ENCODE data around the gene VWA1. TPM values are rescaled to one million over a fixed set of nuclear protein-coding genes. Genes with fewer than 3 reads are reported as not detected.
"Not testable (repeated sequence)": the region's sequence is repeated elsewhere in the genome, so short reads cannot be mapped to it uniquely, and the experiment has no call there.

The VWA1 gene
- total RNA-seq, 1 donor from 2014 or later = 19.1 TPM

DNA sequence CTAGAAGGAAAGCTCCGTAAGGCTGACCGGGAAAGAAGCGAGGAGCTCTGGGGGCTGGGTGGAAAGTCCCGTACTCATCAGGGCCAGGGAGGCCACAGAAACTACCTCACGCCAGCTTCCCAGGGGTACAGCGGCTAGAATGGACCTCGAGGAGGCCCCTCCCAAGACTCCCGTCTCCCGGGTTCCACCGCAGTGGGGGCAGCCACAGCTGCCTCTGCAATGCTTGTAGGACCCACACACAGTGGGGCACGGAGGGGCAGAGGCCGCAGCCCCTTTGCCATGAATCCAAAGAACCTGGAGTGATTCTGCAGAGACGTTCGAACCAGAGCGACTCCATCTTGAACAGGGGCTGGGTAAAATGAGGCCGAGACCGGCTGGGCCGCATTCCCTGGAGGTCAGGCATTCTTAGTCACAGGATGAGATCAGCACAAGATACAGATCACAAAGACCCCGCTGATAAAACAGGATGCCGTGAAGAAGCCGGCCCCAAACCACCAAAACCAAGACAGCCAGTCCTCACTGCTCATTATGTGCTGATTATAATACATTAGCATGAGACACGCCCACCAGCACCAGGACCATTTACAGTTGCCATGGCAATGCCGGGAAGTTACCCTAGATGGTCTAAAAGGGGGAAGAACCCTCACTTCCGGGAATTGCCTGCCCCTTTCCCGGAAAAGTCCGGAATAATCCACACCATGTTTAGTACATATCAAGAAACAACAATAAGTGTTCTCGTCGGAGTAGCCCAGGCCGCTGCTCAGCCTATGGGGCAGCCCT is 12.8 kb upstream of the VWA1 start:
- no peak for DNase-seq (ENCODE audit: low read depth)

DNA sequence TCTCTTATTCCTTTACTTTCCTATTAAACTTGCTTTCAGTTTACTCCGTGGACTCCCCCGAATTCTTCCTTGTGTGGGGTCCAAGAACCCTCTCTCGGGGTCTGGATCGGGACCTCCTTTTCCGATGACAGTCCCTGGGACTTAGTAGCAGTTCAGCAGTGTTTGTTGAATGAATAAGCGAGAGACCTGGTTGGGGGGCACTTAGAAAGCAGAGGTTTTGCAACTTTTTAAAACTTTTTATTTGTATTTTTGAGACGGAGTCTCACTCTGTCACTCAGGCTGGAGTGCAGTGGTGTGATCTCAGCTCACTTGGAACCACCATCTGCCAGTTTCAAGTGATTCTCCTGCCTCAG is 12.3 kb upstream of the VWA1 start:
- no peak for DNase-seq (ENCODE audit: low read depth)

DNA sequence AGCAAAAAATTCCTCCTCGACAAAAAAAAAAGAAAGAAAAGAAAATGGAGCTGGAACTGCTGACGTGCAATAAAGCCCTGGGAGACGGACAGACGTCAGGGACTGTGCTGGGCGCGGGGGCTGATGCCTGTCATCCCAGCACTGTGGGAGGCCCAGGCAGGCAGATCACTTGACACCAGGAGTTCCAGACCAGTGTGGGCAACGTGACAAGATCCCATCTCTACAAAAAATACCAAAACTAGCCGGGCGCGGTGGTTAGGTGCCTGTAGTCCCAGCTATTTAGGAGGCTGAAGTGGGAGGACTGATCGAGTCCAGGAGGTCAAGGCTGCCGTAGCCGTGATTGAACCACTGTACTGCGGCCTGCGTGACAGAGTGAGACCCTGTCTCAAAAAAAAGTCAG is 10.8 kb upstream of the VWA1 start:
- no peak for DNase-seq (ENCODE audit: low read depth)

DNA sequence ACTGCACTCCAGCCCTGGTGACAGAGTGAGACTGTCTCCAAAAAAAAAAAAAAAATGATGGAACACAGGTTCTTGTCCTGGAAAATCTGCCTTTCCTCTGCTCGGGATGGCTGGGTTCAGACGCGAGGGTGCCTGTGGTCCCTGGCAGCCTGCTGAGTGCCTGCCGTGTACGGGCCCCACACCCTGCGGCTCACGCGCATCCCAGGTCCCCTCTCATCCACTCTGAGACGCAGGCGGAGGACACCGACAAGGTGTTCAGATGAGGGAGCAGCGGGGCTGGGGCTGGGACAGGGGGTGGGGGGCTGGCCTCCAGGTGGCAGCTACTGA is 10.1 kb upstream of the VWA1 start:
- DNase-seq (ENCODE audit: low read depth) = no peak

DNA sequence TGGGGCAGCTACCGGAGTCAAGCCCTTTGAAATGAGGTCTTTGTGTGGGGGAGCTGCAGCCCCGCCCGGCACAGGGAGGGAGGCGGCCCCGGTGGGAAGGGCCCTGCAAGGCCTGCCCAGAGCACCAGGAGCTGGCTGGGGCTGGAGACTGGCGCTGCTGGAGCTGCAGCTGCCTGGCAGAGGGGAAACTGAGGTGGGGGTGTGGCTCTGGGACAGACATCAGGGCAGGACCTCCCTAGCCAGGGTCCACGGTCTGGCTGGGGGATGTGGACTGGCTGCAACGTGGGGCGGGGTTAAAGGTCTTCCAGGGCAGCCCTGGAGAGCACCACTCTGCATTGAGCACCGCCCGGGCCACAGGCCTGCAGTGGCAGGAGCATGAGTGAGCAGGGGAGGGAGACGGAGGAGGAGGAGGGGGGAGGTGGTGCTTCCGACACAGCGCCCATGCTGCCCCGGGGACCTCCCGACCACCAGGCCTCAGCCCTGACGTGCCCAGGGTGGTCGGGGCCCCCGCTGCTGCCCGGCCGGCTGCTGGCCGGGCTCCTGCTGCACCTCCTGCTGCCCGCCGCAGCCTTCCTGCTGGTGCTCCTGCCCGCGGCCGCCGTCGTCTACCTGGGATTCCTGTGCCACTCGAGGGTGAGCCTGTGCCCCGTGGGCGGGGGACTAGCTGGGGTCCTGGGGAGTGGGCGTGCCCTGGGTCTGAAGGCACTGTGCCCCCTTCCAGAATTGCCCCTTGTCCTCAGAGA is 9.6 kb upstream of the VWA1 start:
- no peak for DNase-seq (ENCODE audit: low read depth)

DNA sequence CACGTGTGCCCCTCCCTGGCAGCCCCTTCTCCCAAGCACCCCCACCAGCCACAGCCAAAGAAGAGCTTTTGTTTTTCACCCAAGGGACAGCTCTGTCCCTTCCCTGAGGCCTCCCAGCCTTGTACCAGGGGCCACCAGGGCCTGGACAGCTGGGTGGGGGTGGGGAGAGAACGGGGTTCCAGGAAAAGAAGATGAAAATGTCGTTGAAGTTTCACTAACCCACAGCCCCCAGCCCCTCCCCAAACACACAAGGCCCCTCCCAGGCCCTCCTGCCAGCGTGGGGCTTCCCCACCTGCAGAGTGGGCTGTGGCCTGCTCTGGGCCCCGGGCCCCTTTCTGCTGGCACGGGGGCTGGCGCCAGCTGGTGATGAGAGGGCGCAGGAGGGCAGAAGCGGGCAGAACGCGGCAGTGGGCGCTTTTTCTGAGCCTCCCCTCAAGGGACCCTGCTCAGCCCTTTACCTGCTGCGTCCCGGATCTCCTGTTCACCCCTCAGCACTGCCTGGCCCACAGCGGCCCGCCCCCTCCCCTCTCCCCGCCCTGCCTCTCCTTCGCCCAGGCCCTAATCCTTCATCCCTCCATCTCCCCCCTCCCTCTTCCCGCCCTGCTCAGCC is 8.9 kb upstream of the VWA1 start:
- DNase-seq (ENCODE audit: low read depth) = no peak

DNA sequence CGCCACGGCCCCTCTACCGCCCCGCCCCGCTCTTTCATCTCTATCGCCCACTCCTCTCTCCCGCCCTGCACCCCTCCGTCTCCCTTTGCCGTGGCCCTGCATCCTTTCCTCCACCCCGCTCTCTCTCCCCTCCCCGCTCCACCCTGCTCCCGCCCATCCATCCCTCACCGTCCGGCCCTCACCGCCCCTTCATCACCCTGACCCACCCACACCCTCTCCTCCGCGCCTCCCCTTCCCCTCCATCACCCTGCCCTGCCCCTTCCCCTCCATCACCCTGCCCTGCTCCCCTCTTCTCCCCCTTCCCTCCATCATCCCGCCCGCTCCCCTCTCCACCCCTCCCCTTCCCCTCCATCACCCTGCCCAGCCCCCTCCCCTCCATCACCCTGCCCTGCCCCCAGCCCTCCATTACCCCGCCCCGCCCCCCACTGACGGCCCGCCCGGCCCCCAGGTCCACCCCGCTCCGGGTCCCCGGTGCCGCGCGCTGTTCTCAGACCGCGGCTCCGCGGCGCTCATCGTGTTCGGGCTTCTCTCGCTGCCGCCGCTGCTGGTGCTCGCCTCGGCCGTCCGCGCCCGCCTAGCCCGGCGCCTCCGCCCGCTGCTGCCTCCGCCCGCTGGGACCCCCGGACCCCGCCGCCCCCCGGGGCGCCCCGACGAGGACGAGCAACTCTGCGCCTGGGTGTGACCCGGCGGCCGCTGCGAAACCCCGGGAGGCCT is 8.2 kb upstream of the VWA1 start:
- DNase-seq (ENCODE audit: low read depth) = no peak

DNA sequence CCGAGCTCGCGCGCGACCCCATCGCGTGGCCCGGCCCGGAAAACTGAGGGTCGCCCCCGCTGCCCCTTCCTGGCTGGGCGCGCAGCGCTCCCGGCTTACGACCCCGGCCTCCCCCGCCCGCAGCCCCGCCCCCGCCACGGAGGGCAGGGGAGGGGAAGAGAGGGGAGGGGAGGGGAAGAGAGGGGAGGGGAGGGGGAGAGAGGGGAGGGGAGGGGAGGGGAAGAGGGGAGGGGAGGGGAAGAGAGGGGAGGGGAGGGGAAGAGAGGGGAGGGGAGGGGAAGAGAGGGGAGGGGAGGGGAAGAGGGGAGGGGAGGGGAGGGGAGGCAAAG is 7.7 kb upstream of the VWA1 start:
- DNase-seq (ENCODE audit: low read depth) = no peak

DNA sequence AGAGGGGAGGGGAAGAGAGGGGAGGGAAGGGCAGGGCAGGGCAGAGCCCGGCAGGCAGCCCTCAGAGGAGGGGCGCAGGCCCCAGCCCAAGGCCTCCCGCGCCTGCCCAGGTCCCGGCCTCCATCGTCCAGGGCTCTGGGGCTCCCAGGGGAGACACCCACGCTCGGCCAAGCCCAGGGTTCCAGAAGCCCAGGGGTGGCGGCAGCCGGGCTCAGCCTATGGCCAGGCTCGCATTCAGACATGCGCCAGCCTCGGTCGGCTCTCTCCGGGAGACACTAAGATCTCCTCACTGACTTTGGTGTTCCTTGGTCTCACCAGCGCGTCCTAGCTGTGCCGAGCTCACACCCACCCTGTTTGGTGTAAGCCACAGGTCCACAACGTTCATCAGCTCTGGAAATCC is 7.3 kb upstream of the VWA1 start:
- no peak for DNase-seq (ENCODE audit: low read depth)

DNA sequence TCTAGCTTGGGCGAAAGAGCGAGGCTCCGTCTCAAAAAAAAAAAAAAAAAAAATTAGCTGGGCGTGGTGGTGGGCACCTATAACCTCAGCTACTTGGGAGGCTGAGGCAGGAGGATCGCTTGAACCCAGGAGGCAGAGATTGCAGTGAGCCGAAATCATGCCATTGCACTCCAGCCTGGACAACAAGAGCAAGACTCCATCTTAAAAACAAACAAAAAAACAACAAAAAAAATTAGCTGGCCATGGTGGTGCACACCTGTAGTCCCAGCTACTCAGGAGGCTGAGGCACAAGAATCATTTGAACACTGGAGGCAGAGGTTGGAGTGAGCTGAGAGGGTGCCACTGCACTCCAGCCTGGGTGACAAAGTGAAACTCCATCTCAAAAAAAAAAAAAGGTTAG is 6.5 kb upstream of the VWA1 start:
- DNase-seq (ENCODE audit: low read depth) = not testable (repeated sequence)

DNA sequence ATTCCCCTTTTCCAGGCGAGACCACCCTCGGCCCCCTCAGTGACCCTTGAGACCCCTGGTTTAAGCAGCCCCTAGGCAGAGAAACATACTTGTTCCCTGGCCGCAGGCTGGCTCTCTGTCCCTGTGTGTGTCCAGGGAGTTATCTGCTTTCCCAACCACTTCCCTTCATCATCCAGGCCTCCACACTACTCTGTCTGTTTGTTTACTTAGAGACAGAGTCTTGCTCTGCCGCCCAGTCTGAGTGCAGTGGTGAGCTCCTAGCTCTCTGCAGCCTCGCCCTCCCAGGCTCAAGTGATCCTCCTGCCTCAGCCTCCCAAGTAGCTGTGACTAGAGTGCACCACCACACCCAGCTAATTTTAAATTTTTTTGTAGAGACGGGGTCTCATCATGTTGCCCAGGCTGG is 5.8 kb upstream of the VWA1 start:
- DNase-seq (ENCODE audit: low read depth) = no peak

DNA sequence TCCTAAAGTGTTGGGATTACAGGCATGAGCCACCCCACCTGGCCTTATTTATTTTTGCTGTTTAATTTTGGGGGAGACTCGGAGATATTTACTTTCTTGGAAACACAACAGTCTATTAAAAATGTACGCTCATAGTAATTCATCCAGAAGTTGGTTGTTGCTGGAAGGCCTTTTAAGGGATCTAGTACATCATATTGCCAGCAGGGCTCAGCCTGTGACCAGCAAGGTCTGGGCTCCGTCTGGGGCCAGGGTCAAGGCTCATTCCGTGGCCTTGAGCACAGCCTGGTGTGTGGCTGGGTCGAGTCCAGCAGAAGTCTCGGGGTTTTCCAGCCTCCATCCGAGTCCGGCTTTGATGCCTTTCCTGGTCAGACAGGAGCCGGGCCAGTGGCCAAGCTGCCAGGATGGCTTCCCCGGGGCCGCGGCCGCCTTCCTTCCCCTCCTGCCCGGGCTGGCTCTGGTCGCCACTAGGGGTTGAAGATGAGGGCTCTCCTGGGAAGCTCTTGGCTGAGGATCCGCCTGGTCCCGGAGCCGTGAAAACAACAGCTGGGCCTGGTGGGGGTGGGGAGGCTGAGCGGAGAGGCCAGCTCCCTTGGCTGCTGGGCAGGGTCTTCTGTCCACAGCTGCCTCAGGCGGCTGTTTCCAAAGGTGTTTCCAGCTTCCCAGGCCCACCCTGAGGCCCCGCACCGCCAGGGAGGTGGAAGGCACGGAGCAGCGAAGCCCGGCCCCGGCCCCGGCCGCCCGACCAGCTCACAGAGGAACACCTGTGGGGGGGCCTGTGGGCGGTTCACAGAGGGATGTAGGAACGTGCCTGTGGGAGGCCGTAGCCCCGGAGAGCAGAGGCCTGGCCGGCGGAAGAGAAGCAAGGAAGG is 5.1 kb upstream of the VWA1 start:
- peak; percentile 16 for DNase-seq (ENCODE audit: low read depth)

DNA sequence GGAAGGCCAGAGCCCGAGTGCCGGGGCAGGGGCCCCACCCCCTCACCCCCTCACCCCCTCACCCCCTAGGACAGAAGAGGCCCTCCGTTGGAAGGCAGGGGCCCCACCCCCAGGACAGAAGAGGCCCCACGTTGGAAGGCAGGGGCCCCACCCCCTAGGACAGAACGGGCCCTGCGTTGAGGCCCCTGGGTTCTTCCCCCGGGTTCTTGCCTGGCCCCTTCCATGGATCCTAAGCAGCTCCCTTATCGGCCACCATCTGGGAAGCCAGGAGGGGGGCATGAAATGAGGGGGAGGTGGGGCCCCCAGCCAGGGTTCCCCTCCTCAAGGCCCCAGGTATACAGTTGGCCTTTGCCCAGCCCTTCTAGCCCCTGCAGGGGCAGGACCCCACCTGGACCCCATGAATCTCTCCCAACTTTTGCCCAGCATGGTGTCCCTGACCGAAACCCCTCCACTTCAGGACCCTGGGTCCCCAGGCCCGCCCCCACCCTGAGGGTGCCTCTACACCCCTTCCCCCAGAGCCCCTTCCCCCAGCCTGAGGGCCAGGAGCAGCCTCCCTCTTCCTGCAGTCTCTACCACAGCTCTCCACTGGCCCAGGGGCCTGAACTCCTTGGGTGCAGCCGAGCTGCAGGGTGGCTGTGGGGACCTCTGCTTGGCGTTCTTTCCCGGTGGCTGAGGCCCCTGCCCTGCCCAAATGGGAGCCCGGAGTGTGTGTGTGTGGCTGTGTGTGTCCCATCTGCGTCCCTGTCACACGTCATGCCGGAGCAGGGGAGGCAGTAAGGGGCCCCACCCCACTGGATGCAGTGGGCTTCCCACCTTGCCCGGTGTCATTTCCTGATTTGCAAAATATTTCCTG is 4.3 kb upstream of the VWA1 start:
- no peak for DNase-seq (ENCODE audit: low read depth)

DNA sequence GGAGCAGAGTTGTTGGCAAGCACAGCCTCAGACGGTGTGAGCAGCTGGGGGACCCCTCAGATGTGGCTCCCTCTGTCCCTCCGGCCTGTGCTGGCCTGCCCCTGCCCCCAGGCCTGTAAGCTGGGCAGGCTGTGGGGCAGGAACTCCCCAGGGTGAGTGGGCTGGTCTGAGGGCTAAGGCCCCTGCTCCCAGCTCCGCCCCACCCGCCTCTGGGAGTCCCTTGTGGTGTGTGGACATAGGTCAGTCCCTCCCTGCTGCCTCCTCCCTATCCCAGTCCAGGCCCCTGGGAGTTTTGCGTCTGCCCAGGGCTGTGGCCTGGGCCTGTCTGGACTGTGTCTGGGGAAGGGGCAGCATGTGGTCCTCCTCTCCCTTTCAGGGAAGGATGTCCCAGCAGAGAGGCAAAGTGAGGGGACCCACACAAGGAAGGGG is 3.6 kb upstream of the VWA1 start:
- DNase-seq (ENCODE audit: low read depth) = no peak

DNA sequence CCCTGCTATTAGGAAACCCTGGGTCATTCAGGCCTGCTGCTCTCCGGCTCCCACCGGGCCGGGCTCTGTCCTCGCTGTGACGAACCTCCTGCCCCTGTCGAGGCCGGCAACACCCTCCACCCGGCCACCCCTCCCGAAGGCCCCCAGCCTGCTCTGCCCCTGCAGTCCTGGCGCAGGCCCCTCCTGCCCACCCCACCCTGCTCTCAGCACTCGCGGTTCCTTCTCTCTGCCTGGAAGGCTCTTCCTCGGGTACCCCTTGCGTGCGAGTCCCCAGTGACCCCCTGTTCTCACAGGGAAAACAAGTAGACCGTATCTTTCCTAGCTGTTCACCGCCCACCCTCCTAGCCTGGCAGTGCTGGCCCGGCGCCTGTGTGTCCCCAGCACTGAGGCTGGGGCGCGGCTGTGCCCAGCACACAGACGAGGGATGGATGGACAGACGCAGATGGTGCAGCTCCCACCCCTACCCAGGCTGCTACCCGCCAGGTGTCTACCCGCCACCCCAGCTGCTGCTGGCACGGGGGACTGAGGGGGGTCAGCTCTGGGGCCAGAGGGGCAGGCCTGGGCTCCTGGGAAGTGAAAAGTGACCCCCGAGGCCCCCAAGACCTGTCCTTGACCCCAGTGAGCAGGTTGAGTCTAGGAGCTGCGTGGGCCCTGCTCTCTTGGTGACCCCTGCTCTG is 3.1 kb upstream of the VWA1 start:
- no peak for DNase-seq (ENCODE audit: low read depth)

DNA sequence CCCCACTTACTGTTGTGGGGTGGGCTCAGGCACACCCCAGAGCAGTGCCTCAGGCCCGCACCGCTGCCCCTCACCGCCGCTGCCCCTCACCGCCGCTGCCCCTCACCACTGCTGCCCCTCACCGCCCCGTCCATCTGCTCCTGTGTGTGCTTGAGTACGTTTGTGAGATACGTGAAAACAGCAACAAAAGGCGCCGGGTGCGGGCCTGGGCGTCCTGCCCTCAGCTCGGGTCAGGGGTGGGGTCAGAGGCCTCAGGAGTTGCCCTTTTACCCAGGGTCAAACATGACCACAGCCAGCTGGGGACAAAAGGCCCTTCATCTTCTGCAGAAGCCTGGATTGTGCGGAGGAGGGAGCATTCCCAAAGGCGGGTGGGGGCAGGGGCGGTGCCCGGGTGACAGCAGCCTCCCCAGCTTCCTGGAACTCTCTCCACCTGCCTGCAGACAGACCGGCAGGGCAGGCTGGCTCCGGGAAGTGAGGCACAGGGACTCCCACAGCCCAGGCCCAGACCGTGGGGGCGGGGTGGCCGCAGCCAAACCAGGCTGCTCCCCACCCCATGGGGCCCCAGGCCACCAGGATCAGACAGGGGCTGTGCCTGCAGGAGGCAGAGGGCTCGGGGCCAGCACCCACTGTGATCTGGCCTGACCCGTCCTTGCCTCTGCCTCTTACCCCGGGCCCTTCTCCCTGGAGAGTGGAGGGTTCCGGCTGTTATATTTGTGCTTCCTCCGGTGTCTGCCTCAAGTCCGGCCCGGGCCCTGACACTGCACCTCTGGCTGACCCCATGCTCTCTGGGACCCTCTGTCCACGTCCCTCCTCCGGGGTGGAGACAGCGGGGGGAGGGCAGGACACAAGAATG is 2.3 kb upstream of the VWA1 start:
- DNase-seq (ENCODE audit: low read depth) = peak; percentile 26

DNA sequence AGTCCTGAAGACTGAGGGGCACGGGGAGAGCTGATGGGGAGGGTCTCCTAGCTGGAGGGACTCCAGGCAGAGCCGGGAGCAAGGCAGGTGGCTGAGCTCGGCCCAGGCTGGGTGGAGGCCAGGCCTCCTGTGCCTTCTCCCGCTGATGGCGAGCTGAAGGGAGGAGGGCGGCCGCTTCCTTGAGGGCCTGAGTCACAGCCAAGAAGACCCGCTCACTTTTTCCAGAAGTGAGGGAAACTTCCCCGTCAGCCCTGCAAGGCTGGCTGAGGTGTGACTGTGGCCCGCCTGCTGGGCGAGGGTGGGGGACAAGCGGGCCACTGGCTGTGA is 1.7 kb upstream of the VWA1 start:
- peak; percentile 17 for DNase-seq (ENCODE audit: low read depth)

DNA sequence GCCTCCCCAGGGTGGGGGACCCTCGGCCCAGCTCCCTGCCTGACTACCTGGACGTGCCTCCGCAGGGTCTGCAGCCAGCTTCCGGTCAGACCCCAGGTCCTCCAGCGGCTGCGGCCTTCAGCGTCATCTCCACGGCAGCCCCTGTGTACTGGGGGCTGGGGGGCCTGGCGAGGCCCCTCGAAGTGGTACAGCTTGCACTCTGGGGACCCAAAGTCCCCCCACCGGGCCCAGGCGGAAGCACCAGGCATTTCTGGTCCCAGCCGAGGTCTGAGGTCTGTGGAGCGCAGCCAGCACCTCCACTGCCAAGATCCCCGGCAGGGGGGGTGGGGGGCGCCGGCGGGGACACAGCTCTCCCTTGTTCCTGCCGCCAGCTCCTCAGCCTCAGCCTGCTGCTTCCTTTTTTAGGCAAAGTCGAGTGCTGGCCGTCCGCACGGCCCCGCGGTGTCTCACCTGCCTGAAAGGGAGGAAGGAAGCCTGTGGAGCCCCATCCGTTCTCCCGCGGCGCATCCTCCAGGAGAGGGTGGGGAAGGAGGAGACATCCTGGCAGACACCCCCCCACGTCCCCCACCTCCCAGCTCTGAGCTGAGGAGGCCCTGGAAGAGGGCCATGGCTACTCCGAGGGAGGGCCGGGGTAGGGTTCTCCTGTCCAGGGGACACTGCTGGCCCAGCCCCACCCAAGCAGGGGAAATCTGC is 1.2 kb upstream of the VWA1 start:
- no peak for DNase-seq (ENCODE audit: low read depth)

DNA sequence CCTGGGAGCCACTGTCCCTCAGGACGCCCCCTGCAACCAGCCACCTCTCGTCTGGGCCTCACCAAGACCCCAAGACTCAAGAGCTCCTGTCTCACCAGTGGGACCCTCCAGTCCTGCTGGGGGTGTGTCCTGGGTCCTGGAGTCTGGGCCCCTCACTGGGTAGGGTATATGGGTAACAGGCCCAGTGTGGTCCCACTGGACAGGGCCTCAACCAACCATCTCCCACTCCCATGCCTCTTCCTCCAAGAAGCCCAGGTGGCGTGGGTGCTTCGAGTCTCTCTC is 725 bp upstream of the VWA1 start:
- DNase-seq (ENCODE audit: low read depth) = no peak

Measured in renal cortical epithelial cell (primary cell).